LNCAP (cell line): ENCODE results near the gene FAM107A.

Experiments
- CTCF ChIP-seq: fragments of 450-650 bp; IDR thresholded peaks from 2 replicates; pipeline ENCODE4 v1.5.1; 2017; ENCODE audit warnings: mild to moderate bottlenecking

The FAM107A gene

GRCh38 chr3:58514405-58514804 is 62.8 kb downstream of the FAM107A start:
- TF ChIP-seq CTCF: no peak
